ENCODE data around the gene BNC2.

GRCh38 chr9:16575142-16575985, 295.1 kb downstream of the BNC2 start:
- no peak for TF ChIP-seq POLR2A (IDR thresholded peaks at IDR 0.05)
- TF ChIP-seq CTCF (IDR thresholded peaks at IDR 0.05) = no peak
